ENCODE measurements around the gene SPOCD1. TPM values are rescaled to one million over a fixed set of nuclear protein-coding genes. Genes with fewer than 3 reads are reported as not detected.
"Not testable (repeated sequence)": the region's sequence is repeated elsewhere in the genome, so short reads cannot be mapped to it uniquely, and the experiment has no call there.

SPOCD1 gene
- total and polyA plus RNA-seq, 2 of the 4 experiments (the other 2 are of a cell fraction) = 59.7 to 132 TPM

DNA sequence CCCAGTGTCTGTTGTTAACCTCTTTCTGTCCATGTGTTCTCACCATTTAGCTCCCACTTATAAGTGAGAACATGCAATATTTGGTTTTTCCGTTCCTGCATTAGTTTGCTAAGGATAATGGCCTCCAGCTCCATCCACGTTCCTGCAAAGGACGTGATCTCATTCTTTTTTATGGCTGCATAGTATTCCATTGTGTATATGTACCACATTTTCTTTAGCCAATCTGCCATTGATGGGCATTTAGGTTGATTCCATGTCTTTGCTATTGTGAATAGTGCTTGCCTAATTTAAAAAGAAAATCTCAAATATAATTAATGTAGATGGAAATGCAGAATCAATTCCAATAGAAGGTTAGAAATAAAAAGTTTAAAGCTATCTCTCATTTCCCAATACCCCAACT, 679 bp upstream of the SPOCD1 start:
- CTCF ChIA-PET = interaction anchor here (1.5 to 2.2 kb wide), 2 partner anchors 17 to 148 kb away, joined by 3 to 15 read pairs; no protein-coding TSS in a partner anchor

More for the DNA sequence above, 679 bp upstream of the SPOCD1 start:
- H3K23ac ChIP-seq (ENCODE audit: low read depth, low read length); H3K27ac ChIP-seq (ENCODE audit: insufficient read depth, low read length); BruUV-seq (replicated peaks); POLR2A ChIA-PET (ENCODE audit: unreplicated experiment); H3K79me1 ChIP-seq (ENCODE audit: low read depth in 1 of 2, low read length in 2 of 2); in situ Hi-C loops (cut with MboI; ENCODE audit: low sequenced_read_pairs); H3K9me1 ChIP-seq (ENCODE audit: insufficient read depth, low read length); H4K20me1 ChIP-seq (ENCODE audit: insufficient read depth, low read length); H3K4me3 ChIP-seq (ENCODE audit: insufficient read depth, low read depth, low read length); H3K9me3 ChIP-seq (ENCODE audit: control insufficient read depth, insufficient read depth, low read length); H3K14ac ChIP-seq (replicated peaks; ENCODE audit: low read depth, low read length); H2AK5ac ChIP-seq (ENCODE audit: low read depth, low read length); H3K4ac ChIP-seq (ENCODE audit: low read depth, low read length); H3K4me2 ChIP-seq (ENCODE audit: low read depth, low read length); H2AFZ ChIP-seq (replicated peaks; ENCODE audit: low read length, poor library complexity); H3K36me3 ChIP-seq (ENCODE audit: control insufficient read depth, insufficient read depth, low read length); H3K27me3 ChIP-seq (ENCODE audit: control insufficient read depth, insufficient read depth, low read length); dilution Hi-C loops (cut with HindIII; ENCODE audit: low sequenced_read_pairs, unreplicated experiment); H2AK9ac ChIP-seq (replicated peaks; ENCODE audit: low read depth, low read length, poor library complexity); H3K4me1 ChIP-seq (ENCODE audit: control insufficient read depth, insufficient read depth, low read length); H2BK5ac ChIP-seq (ENCODE audit: low read depth, low read length, poor library complexity, severe bottlenecking); H3K9ac ChIP-seq (ENCODE audit: low read depth, low read length); H2BK120ac ChIP-seq (ENCODE audit: low read depth, low read length); DNase-seq; H3K18ac ChIP-seq (ENCODE audit: low read depth, low read length); H3K56ac ChIP-seq (ENCODE audit: extremely low read depth, insufficient read depth, low read length); ATAC-seq (ENCODE audit: low read depth); H4K5ac ChIP-seq (ENCODE audit: low read depth, low read length); H4K8ac ChIP-seq (ENCODE audit: low read depth in 2 of 2, low read length in 2 of 2); H2BK15ac ChIP-seq (ENCODE audit: low read depth, low read length); H2BK20ac ChIP-seq (ENCODE audit: low read depth, low read length); H4K91ac ChIP-seq (ENCODE audit: insufficient read depth, low read depth, low read length): not testable (repeated sequence)
- intact Hi-C loops (cut with micrococcal nuclease) = loop anchor here (1.0 kb wide), 1 partner anchor 148 kb away; no protein-coding TSS in a partner anchor
- no CpG with 5 or more reads among the region's 3 CpGs for WGBS, 2 experiments (ENCODE audit: extremely low coverage in 2 of 2, insufficient read length in 1 of 2)
